ENCODE measurements around the gene DGAT2L6. TPM values are rescaled to one million over a fixed set of nuclear protein-coding genes. Genes with fewer than 3 reads are reported as not detected.
A peak's percentile ranks its signal among the peaks of the same experiment; 100 is the strongest.
"Not testable (repeated sequence)": the region's sequence is repeated elsewhere in the genome, so short reads cannot be mapped to it uniquely, and the experiment has no call there.

DGAT2L6 gene
- polyA plus RNA-seq, 2 donors = not detected

- Histone ChIP-seq H3K27me3 (ENCODE audit: control insufficient read depth in 1 of 2, insufficient read depth in 2 of 2, low read length in 2 of 2) (peaks cover 0 to 3% of the 10 kb centered on the region in 2 donors), H3K4me1 (ENCODE audit: control insufficient read depth in 2 of 2, insufficient read depth in 2 of 2, low read length in 1 of 2) (no peaks in the 10 kb centered on the region), H3K27ac (ENCODE audit: low read depth in 2 of 2, low read length in 1 of 2) (no peak within 1 kb of the TSS), H3K4me3 (ENCODE audit: low read depth in 1 of 2, low read length in 2 of 2) (no peak within 1 kb of the TSS), H3K36me3 (ENCODE audit: control insufficient read depth in 2 of 2, insufficient read depth in 2 of 2, low read length in 1 of 2) (no peaks in the 10 kb centered on the region), H3K9me3 (ENCODE audit: control insufficient read depth in 2 of 2, insufficient read depth in 1 of 2, low read depth in 1 of 2, low read length in 1 of 2) (no peaks in the 10 kb centered on the region)
- WGBS, 2 donors = 59 to 87% methylated on average over 3 of the region's 3 CpGs
These were observed 57.1 kb downstream of the DGAT2L6 start, which contains the start of gene AWAT1 for GRCh38 chrX:70234355-70234754. AWAT1 (plus strand) TSS chrX:70234655; CDS start chrX:70234696, 41 bp downstream.

- H3K27ac ChIP-seq (ENCODE audit: low read depth in 2 of 2, low read length in 1 of 2) = no peak overlapping the region
- no peaks in the 10 kb centered on the region for H3K4me1 ChIP-seq (ENCODE audit: control insufficient read depth in 2 of 2, insufficient read depth in 2 of 2, low read length in 1 of 2)
- 86 to 90% methylated on average over 1 of the region's 1 CpG for WGBS, 2 donors
- H3K27me3 ChIP-seq (ENCODE audit: control insufficient read depth in 1 of 2, insufficient read depth in 2 of 2, low read length in 2 of 2) = peaks cover 0 to 3% of the 10 kb centered on the region in 2 donors
- H3K36me3 ChIP-seq (ENCODE audit: control insufficient read depth in 2 of 2, insufficient read depth in 2 of 2, low read length in 1 of 2) = no peaks in the 10 kb centered on the region
- no peaks in the 10 kb centered on the region for H3K9me3 ChIP-seq (ENCODE audit: control insufficient read depth in 2 of 2, insufficient read depth in 1 of 2, low read depth in 1 of 2, low read length in 1 of 2)
- no peak overlapping the region for H3K4me3 ChIP-seq (ENCODE audit: low read depth in 1 of 2, low read length in 2 of 2)
These were observed 63.5 kb downstream of the DGAT2L6 start for GRCh38 chrX:70240751-70241150.

GRCh38 chrX:70241501-70241900, 64.2 kb downstream of the DGAT2L6 start:
- Histone ChIP-seq H3K27me3 (ENCODE audit: control insufficient read depth in 1 of 2, insufficient read depth in 2 of 2, low read length in 2 of 2) (peaks cover 0 to 3% of the 10 kb centered on the region in 2 donors), H3K9me3 (ENCODE audit: control insufficient read depth in 2 of 2, insufficient read depth in 1 of 2, low read depth in 1 of 2, low read length in 1 of 2) (no peaks in the 10 kb centered on the region), H3K36me3 (ENCODE audit: control insufficient read depth in 2 of 2, insufficient read depth in 2 of 2, low read length in 1 of 2) (no peaks in the 10 kb centered on the region), H3K4me3 (ENCODE audit: low read depth in 1 of 2, low read length in 2 of 2) (no peak overlapping the region), H3K27ac (ENCODE audit: low read depth in 2 of 2, low read length in 1 of 2) (no peak overlapping the region), H3K4me1 (ENCODE audit: control insufficient read depth in 2 of 2, insufficient read depth in 2 of 2, low read length in 1 of 2) (no peaks in the 10 kb centered on the region)
- 73 to 93% methylated on average over 2 of the region's 2 CpGs for WGBS, 2 donors

GRCh38 chrX:70243601-70244000, 66.3 kb downstream of the DGAT2L6 start:
- H3K27ac ChIP-seq (ENCODE audit: low read depth in 2 of 2, low read length in 1 of 2); H3K4me1 ChIP-seq (ENCODE audit: control insufficient read depth in 2 of 2, insufficient read depth in 2 of 2, low read length in 1 of 2); H3K36me3 ChIP-seq (ENCODE audit: control insufficient read depth in 2 of 2, insufficient read depth in 2 of 2, low read length in 1 of 2); H3K4me3 ChIP-seq (ENCODE audit: low read depth in 1 of 2, low read length in 2 of 2); H3K27me3 ChIP-seq (ENCODE audit: control insufficient read depth in 1 of 2, insufficient read depth in 2 of 2, low read length in 2 of 2); H3K9me3 ChIP-seq (ENCODE audit: control insufficient read depth in 2 of 2, insufficient read depth in 1 of 2, low read depth in 1 of 2, low read length in 1 of 2): not testable (repeated sequence)
- 76 to 82% methylated on average over 5 of the region's 5 CpGs for WGBS, 2 donors

GRCh38 chrX:70244881-70245280, 67.6 kb downstream of the DGAT2L6 start:
- Histone ChIP-seq H3K27me3 (ENCODE audit: control insufficient read depth in 1 of 2, insufficient read depth in 2 of 2, low read length in 2 of 2) (no peaks in the 10 kb centered on the region), H3K9me3 (ENCODE audit: control insufficient read depth in 2 of 2, insufficient read depth in 1 of 2, low read depth in 1 of 2, low read length in 1 of 2) (no peaks in the 10 kb centered on the region), H3K4me3 (ENCODE audit: low read depth in 1 of 2, low read length in 2 of 2) (no peak overlapping the region), H3K27ac (ENCODE audit: low read depth in 2 of 2, low read length in 1 of 2) (no peak overlapping the region), H3K4me1 (ENCODE audit: control insufficient read depth in 2 of 2, insufficient read depth in 2 of 2, low read length in 1 of 2) (no peaks in the 10 kb centered on the region), H3K36me3 (ENCODE audit: control insufficient read depth in 2 of 2, insufficient read depth in 2 of 2, low read length in 1 of 2) (no peaks in the 10 kb centered on the region)
- WGBS, 2 donors = 71 to 79% methylated on average over 6 of the region's 6 CpGs

GRCh38 chrX:70247252-70247651, 70.0 kb downstream of the DGAT2L6 start:
- no peak overlapping the region for H3K27ac ChIP-seq (ENCODE audit: low read depth in 2 of 2, low read length in 1 of 2)
- no peaks in the 10 kb centered on the region for H3K9me3 ChIP-seq (ENCODE audit: control insufficient read depth in 2 of 2, insufficient read depth in 1 of 2, low read depth in 1 of 2, low read length in 1 of 2)
- WGBS, 2 donors = 86 to 98% methylated on average over 2 of the region's 2 CpGs
- no peaks in the 10 kb centered on the region for H3K36me3 ChIP-seq (ENCODE audit: control insufficient read depth in 2 of 2, insufficient read depth in 2 of 2, low read length in 1 of 2)
- H3K27me3 ChIP-seq (ENCODE audit: control insufficient read depth in 1 of 2, insufficient read depth in 2 of 2, low read length in 2 of 2) = no peaks in the 10 kb centered on the region
- no peak overlapping the region for H3K4me3 ChIP-seq (ENCODE audit: low read depth in 1 of 2, low read length in 2 of 2)
- H3K4me1 ChIP-seq (ENCODE audit: control insufficient read depth in 2 of 2, insufficient read depth in 2 of 2, low read length in 1 of 2) = no peaks in the 10 kb centered on the region

GRCh38 chrX:70252491-70252890, 75.2 kb downstream of the DGAT2L6 start:
- WGBS, 2 donors = 40 to 55% methylated on average over 2 of the region's 2 CpGs
- no peaks in the 10 kb centered on the region for H3K9me3 ChIP-seq (ENCODE audit: control insufficient read depth in 2 of 2, insufficient read depth in 1 of 2, low read depth in 1 of 2, low read length in 1 of 2)
- H3K4me1 ChIP-seq (ENCODE audit: control insufficient read depth in 2 of 2, insufficient read depth in 2 of 2, low read length in 1 of 2) = no peaks in the 10 kb centered on the region
- no peaks in the 10 kb centered on the region for H3K27me3 ChIP-seq (ENCODE audit: control insufficient read depth in 1 of 2, insufficient read depth in 2 of 2, low read length in 2 of 2)
- H3K27ac ChIP-seq (ENCODE audit: low read depth in 2 of 2, low read length in 1 of 2) = no peak overlapping the region
- no peaks in the 10 kb centered on the region for H3K36me3 ChIP-seq (ENCODE audit: control insufficient read depth in 2 of 2, insufficient read depth in 2 of 2, low read length in 1 of 2)
- H3K4me3 ChIP-seq (ENCODE audit: low read depth in 1 of 2, low read length in 2 of 2) = no peak overlapping the region

- WGBS, 2 donors = 72 to 83% methylated on average over 3 of the region's 3 CpGs
- Histone ChIP-seq H3K9me3 (ENCODE audit: control insufficient read depth in 2 of 2, insufficient read depth in 1 of 2, low read depth in 1 of 2, low read length in 1 of 2) (no peaks in the 10 kb centered on the region), H3K27me3 (ENCODE audit: control insufficient read depth in 1 of 2, insufficient read depth in 2 of 2, low read length in 2 of 2) (no peaks in the 10 kb centered on the region), H3K4me1 (ENCODE audit: control insufficient read depth in 2 of 2, insufficient read depth in 2 of 2, low read length in 1 of 2) (no peaks in the 10 kb centered on the region), H3K4me3 (ENCODE audit: low read depth in 1 of 2, low read length in 2 of 2) (no peak overlapping the region), H3K36me3 (ENCODE audit: control insufficient read depth in 2 of 2, insufficient read depth in 2 of 2, low read length in 1 of 2) (no peaks in the 10 kb centered on the region), H3K27ac (ENCODE audit: low read depth in 2 of 2, low read length in 1 of 2) (no peak overlapping the region)
These were observed 76.2 kb downstream of the DGAT2L6 start for GRCh38 chrX:70253377-70254062.

- Histone ChIP-seq H3K4me3 (ENCODE audit: low read depth in 1 of 2, low read length in 2 of 2) (no peak overlapping the region), H3K36me3 (ENCODE audit: control insufficient read depth in 2 of 2, insufficient read depth in 2 of 2, low read length in 1 of 2) (no peaks in the 10 kb centered on the region), H3K27ac (ENCODE audit: low read depth in 2 of 2, low read length in 1 of 2) (no peak overlapping the region), H3K27me3 (ENCODE audit: control insufficient read depth in 1 of 2, insufficient read depth in 2 of 2, low read length in 2 of 2) (no peaks in the 10 kb centered on the region), H3K4me1 (ENCODE audit: control insufficient read depth in 2 of 2, insufficient read depth in 2 of 2, low read length in 1 of 2) (no peaks in the 10 kb centered on the region), H3K9me3 (ENCODE audit: control insufficient read depth in 2 of 2, insufficient read depth in 1 of 2, low read depth in 1 of 2, low read length in 1 of 2) (no peaks in the 10 kb centered on the region)
- 52 to 89% methylated on average over 1 of the region's 1 CpG for WGBS, 2 donors
These were observed 76.7 kb downstream of the DGAT2L6 start for GRCh38 chrX:70254063-70254400.

GRCh38 chrX:70254909-70255308, 77.6 kb downstream of the DGAT2L6 start:
- Histone ChIP-seq H3K9me3 (ENCODE audit: control insufficient read depth in 2 of 2, insufficient read depth in 1 of 2, low read depth in 1 of 2, low read length in 1 of 2) (no peaks in the 10 kb centered on the region), H3K27me3 (ENCODE audit: control insufficient read depth in 1 of 2, insufficient read depth in 2 of 2, low read length in 2 of 2) (no peaks in the 10 kb centered on the region), H3K27ac (ENCODE audit: low read depth in 2 of 2, low read length in 1 of 2) (peak overlapping the region in 1 of 2 donors; percentile 42), H3K36me3 (ENCODE audit: control insufficient read depth in 2 of 2, insufficient read depth in 2 of 2, low read length in 1 of 2) (no peaks in the 10 kb centered on the region), H3K4me3 (ENCODE audit: low read depth in 1 of 2, low read length in 2 of 2) (no peak overlapping the region), H3K4me1 (ENCODE audit: control insufficient read depth in 2 of 2, insufficient read depth in 2 of 2, low read length in 1 of 2) (no peaks in the 10 kb centered on the region)
- 82 to 85% methylated on average over 3 of the region's 3 CpGs for WGBS, 2 donors
